CD4-positive, alpha-beta T cell (primary cell): ENCODE results near the gene EGFL8. TPM values are rescaled to one million over a fixed set of nuclear protein-coding genes. Genes with fewer than 3 reads are reported as not detected.
A peak's percentile ranks its signal among the peaks of the same experiment; 100 is the strongest.

ENCODE experiments used
- ATAC-seq: fragments of 200-7000 bp; cut with Tn5 transposase; one replicate; pipeline ENCODE4 v1.10.0; 2022; ENCODE audit warnings: mild to moderate bottlenecking; ENCODE audit not compliant: poor library complexity
- CTCF ChIA-PET: fragments of 350-600 bp; sonication (Branson Sonifier 250); formaldehyde crosslinking; loops from one replicate; lab custom pipeline; 2021; ENCODE audit warnings: antibody characterized with exemption, inconsistent platforms; lab: Charles Lee
- POLR2A ChIA-PET: fragments of 350-600 bp; sonication (Branson Sonifier 250); formaldehyde crosslinking; loops from one replicate; lab custom pipeline; 2021; ENCODE audit warnings: antibody characterized with exemption, inconsistent platforms; lab: Charles Lee
- DNase-seq, 14 experiments: peaks; one replicate each; pipeline ENCODE4 v3.0.0-alpha.2; 2013 to 2020; ENCODE audit warnings: mixed read lengths in 2 of 14
- H3K27ac ChIP-seq, 2 donors: one replicate each; pipeline versions ENCODE4 v1.5.1 to v1.7.0; 2013; ENCODE audit warnings: low read length in 2 of 2, low read depth in 1 of 2, mild to moderate bottlenecking in 1 of 2
- H3K27me3 ChIP-seq, 2 experiments: 1 replicate in 1 of 2; 2 replicates in 1 of 2; pipeline versions ENCODE4 v1.6.1 to v1.7.0; 2013; ENCODE audit warnings: low read length in 2 of 2, control low read depth in 1 of 2, mild to moderate bottlenecking in 1 of 2, moderate library complexity in 1 of 2; ENCODE audit not compliant: insufficient read depth in 2 of 2, control insufficient read depth in 1 of 2
- H3K36me3 ChIP-seq: one replicate; pipeline ENCODE4 v1.6.1; 2013; ENCODE audit warnings: low read length, control low read depth; ENCODE audit not compliant: insufficient read depth
- H3K4me1 ChIP-seq: one replicate; pipeline ENCODE4 v1.6.1; 2013; ENCODE audit warnings: low read length, control low read depth; ENCODE audit not compliant: insufficient read depth
- H3K4me3 ChIP-seq: one replicate; pipeline ENCODE4 v1.5.1; 2013; ENCODE audit warnings: mild to moderate bottlenecking, low read length, moderate library complexity
- H3K9me3 ChIP-seq, 2 experiments: 1 replicate in 1 of 2; 2 replicates in 1 of 2; pipeline versions ENCODE4 v1.6.1 to v1.7.0; 2013; ENCODE audit warnings: low read length in 2 of 2, mild to moderate bottlenecking in 2 of 2, control low read depth in 1 of 2, moderate library complexity in 1 of 2; ENCODE audit not compliant: control insufficient read depth in 1 of 2, insufficient read depth in 1 of 2
- H3K27ac Mint-ChIP-seq: one replicate; pipeline ENCODE4 v1.8.0; 2020; ENCODE audit warnings: mixed read lengths
- H3K27me3 Mint-ChIP-seq: one replicate; pipeline ENCODE4 v1.8.0; 2021; ENCODE audit warnings: mixed read lengths
- H3K36me3 Mint-ChIP-seq: one replicate; pipeline ENCODE4 v1.8.0; 2021; ENCODE audit warnings: low read depth, mixed read lengths
- H3K4me1 Mint-ChIP-seq: one replicate; pipeline ENCODE4 v1.8.0; 2021; ENCODE audit warnings: low read depth, mixed read lengths
- H3K4me3 Mint-ChIP-seq: one replicate; pipeline ENCODE4 v1.8.0; 2020; ENCODE audit warnings: mild to moderate bottlenecking, mixed read lengths
- H3K9me3 Mint-ChIP-seq: one replicate; pipeline ENCODE4 v1.8.0; 2020; ENCODE audit warnings: mixed read lengths
- CTCF ChIP-seq: fragments of 200-600 bp; IDR thresholded peaks from one replicate; pipeline ENCODE4 v1.8.0; 2022; ENCODE audit warnings: antibody characterized with exemption, mild to moderate bottlenecking
- intact Hi-C, 2 experiments: fragments of 100-400 bp; cut with DNase I in 1 of 2; cut with micrococcal nuclease in 1 of 2; formaldehyde crosslinking; loops; one replicate each; pipeline versions ENCODE4 v1.15.1 to v1.9.0; 2023 to 2025; cut with DNase I, micrococcal nuclease
- total RNA-seq, 174 experiments: library from RNA in 2 of 174; stranded (reverse) in 2 of 174; gene quantifications; one replicate each; pipeline ENCODE4 v1.2.3 and lab custom pipeline; 2021 to 2026

The EGFL8 gene
- total RNA-seq, 2 experiments from 2014 or later = 13.1 to 13.8 TPM

- H3K9me3 Mint-ChIP-seq = no peaks in the 10 kb centered on the region
- H3K27me3 Mint-ChIP-seq = no peaks in the 10 kb centered on the region
- DNase-seq (peak; percentile 83 to 99 (median 92)), ATAC-seq (peak; percentile 81)
- peak within 1 kb of the TSS; percentile 85 for H3K27ac Mint-ChIP-seq
- H3K4me3 ChIP-seq = peak within 1 kb of the TSS; percentile 91
- POLR2A ChIA-PET = interaction anchor here (0.9 to 8.1 kb wide), 10 partner anchors 9 to 794 kb away, joined by 3 to 242 read pairs (median 4); partner anchors contain the start of genes ATF6B, BAG6, FKBPL and GPSM3
- peaks cover 79% of the 10 kb centered on the region for H3K4me1 ChIP-seq
- H3K36me3 Mint-ChIP-seq = peaks cover 53% of the 10 kb centered on the region
- H3K9me3 ChIP-seq = no peaks in the 10 kb centered on the region
- H3K27me3 ChIP-seq = no peaks in the 10 kb centered on the region
- H3K4me3 Mint-ChIP-seq = peak within 1 kb of the TSS; percentile 91
- H3K27ac ChIP-seq = peak within 1 kb of the TSS; percentile 93 to 98
- intact Hi-C loops = loop anchor here (1.0 to 10.0 kb wide), 6 partner anchors 12 to 221 kb away; partner anchors contain the start of genes FKBPL (in 2 of the 2), DXO (in 1 of the 2), NELFE (in 1 of the 2) and PBX2 (in 1 of the 2)
- peaks cover 28% of the 10 kb centered on the region for H3K36me3 ChIP-seq
- TF ChIP-seq CTCF = no peak
- CTCF ChIA-PET = interaction anchor here (0.9 to 2.8 kb wide), 2 partner anchors 17 to 49 kb away, joined by 3 to 14 read pairs; no protein-coding TSS in a partner anchor
- H3K4me1 Mint-ChIP-seq = peaks cover 65% of the 10 kb centered on the region
These were observed 13.6 kb downstream of the EGFL8 start, which contains the start of gene RNF5 for GRCh38 chr6:32177788-32178546. TSS of gene RNF5 (plus strand) at chr6:32178405. CDS start at chr6:32178512, 107 bp downstream.

GRCh38 chr6:32178547-32179440 lies 14.4 kb downstream of the EGFL8 start:
- H3K9me3 ChIP-seq = no peaks in the 10 kb centered on the region
- ATAC-seq (no peak), DNase-seq (no peak)
- H3K27me3 Mint-ChIP-seq = no peaks in the 10 kb centered on the region
- H3K4me3 ChIP-seq = peak overlapping the region; percentile 91
- peaks cover 70% of the 10 kb centered on the region for H3K4me1 ChIP-seq
- H3K36me3 ChIP-seq = peaks cover 37% of the 10 kb centered on the region
- H3K9me3 Mint-ChIP-seq = no peaks in the 10 kb centered on the region
- ChIA-PET CTCF (interaction anchor here (1.2 to 2.8 kb wide), 2 partner anchors 17 kb away, joined by 5 to 14 read pairs; no protein-coding TSS in a partner anchor), POLR2A (interaction anchor here (1.3 to 8.1 kb wide), 2 partner anchors 14 to 793 kb away, joined by 5 to 242 read pairs; partner anchors contain the start of genes GPSM3 and PBX2)
- intact Hi-C loops = loop anchor here (1.0 to 10.0 kb wide), 5 partner anchors 12 to 221 kb away; partner anchors contain the start of genes DXO (in 1 of the 2), NELFE (in 1 of the 2), PBX2 (in 1 of the 2) and PPT2 (in 1 of the 2)
- peak overlapping the region; percentile 93 to 98 for H3K27ac ChIP-seq
- H3K4me3 Mint-ChIP-seq = peak overlapping the region; percentile 91
- H3K36me3 Mint-ChIP-seq = peaks cover 57% of the 10 kb centered on the region
- peaks cover 57% of the 10 kb centered on the region for H3K4me1 Mint-ChIP-seq
- TF ChIP-seq CTCF = no peak
- no peaks in the 10 kb centered on the region for H3K27me3 ChIP-seq
- peak overlapping the region; percentile 85 for H3K27ac Mint-ChIP-seq
